Liver (tissue), 3 donors: ENCODE measurements around the gene WIPI1.

Experiments
- EGR1 ChIP-seq, 2 donors: IDR thresholded peaks; 2 replicates each; pipeline ENCODE4 v1.6.1; 2016 to 2018; ENCODE audit warnings: antibody characterized with exemption in 2 of 2, low read depth in 2 of 2
- GABPA ChIP-seq, 2 donors: IDR thresholded peaks in 1 of 2; conservative IDR thresholded peaks in 1 of 2; 2 replicates each; pipeline ENCODE4 v1.6.1; 2016; ENCODE audit warnings: antibody characterized with exemption in 2 of 2, mild to moderate bottlenecking in 1 of 2, moderate library complexity in 1 of 2
- HNF4A ChIP-seq, 2 donors: conservative IDR thresholded peaks; 2 replicates each; pipeline ENCODE4 v1.6.1; 2016; ENCODE audit warnings: antibody characterized with exemption in 2 of 2, mild to moderate bottlenecking in 2 of 2
- RAD21 ChIP-seq, 2 donors: IDR thresholded peaks; 2 replicates each; pipeline ENCODE4 v1.6.1; 2016; ENCODE audit warnings: antibody characterized with exemption in 2 of 2, mild to moderate bottlenecking in 2 of 2
- TF ChIP-seq, protein P1 (sequence below): fragments of 150-350 bp; IDR thresholded peaks from 2 replicates; pipeline ENCODE4 v1.5.1; 2017; ENCODE audit warnings: improper control_type of control experiment, low read depth, low read length; ENCODE audit not compliant: missing input control
- TF ChIP-seq, protein P2 (sequence below): IDR thresholded peaks from 2 replicates; pipeline ENCODE4 v1.6.1; 2016; ENCODE audit warnings: antibody characterized with exemption
- donor health status: healthy.
- donor health status: healthy.

DNA sequence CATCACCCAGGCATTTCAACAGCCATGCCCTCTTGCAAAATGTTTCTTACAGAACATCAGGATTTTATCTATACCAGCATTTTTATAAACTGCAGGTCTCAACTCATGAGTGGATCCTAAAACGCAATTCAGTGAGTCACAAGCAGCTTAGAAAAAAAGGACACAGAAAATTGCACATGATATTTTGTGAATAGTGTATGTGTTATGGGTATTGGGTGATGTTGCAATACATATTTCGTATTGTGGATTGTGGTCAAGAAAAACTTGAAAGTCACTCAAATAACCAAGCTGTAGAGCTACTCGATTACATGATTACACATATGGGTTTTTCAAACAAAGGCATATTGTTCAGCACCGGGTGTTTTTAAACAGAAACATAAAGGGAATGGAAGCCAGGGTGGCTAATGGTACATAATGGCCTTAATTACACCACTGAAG, 1.4 kb downstream of the WIPI1 start:
- TF ChIP-seq, protein P1, sequence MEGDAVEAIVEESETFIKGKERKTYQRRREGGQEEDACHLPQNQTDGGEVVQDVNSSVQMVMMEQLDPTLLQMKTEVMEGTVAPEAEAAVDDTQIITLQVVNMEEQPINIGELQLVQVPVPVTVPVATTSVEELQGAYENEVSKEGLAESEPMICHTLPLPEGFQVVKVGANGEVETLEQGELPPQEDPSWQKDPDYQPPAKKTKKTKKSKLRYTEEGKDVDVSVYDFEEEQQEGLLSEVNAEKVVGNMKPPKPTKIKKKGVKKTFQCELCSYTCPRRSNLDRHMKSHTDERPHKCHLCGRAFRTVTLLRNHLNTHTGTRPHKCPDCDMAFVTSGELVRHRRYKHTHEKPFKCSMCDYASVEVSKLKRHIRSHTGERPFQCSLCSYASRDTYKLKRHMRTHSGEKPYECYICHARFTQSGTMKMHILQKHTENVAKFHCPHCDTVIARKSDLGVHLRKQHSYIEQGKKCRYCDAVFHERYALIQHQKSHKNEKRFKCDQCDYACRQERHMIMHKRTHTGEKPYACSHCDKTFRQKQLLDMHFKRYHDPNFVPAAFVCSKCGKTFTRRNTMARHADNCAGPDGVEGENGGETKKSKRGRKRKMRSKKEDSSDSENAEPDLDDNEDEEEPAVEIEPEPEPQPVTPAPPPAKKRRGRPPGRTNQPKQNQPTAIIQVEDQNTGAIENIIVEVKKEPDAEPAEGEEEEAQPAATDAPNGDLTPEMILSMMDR, result no peak
- TF ChIP-seq RAD21 (IDR thresholded peaks at IDR 0.05) (no peak), GABPA (IDR thresholded peaks at IDR 0.05 in 1 of 2, conservative IDR thresholded peaks at IDR 0.05 in 1 of 2) (no peak), HNF4A (conservative IDR thresholded peaks at IDR 0.05) (no peak), EGR1 (IDR thresholded peaks at IDR 0.05; ENCODE audit: low read depth in 2 of 2) (no peak)
- TF ChIP-seq, protein P2, sequence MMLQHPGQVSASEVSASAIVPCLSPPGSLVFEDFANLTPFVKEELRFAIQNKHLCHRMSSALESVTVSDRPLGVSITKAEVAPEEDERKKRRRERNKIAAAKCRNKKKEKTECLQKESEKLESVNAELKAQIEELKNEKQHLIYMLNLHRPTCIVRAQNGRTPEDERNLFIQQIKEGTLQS, result no peak
